Natural killer cell (primary cell): Measurements from ENCODE around the gene COL19A1. TPM values are rescaled to one million over a fixed set of nuclear protein-coding genes. Genes with fewer than 3 reads are reported as not detected.

Source experiments
- ATAC-seq, 3 donors: fragments of 150-1000 bp in 2 of 3; fragments of 200-7000 bp in 1 of 3; cut with Tn5 transposase; 1 replicate in 1 of 3; 2 replicates in 2 of 3; pipeline ENCODE4 v1.10.0; 2021; ENCODE audit warnings: mild to moderate bottlenecking in 2 of 3, moderate library complexity in 2 of 3
- DNase-seq, 2 donors: peaks; one replicate each; pipeline versions ENCODE4 v3.0.0 to v3.0.0-alpha.2; 2013 to 2021; ENCODE audit warnings: mixed read lengths in 1 of 2
- H3K27ac ChIP-seq: one replicate; pipeline ENCODE4 v1.5.1; 2013; ENCODE audit warnings: mild to moderate bottlenecking, low read length
- H3K27me3 ChIP-seq: one replicate; pipeline ENCODE4 v1.6.1; 2013; ENCODE audit warnings: low read length; ENCODE audit not compliant: control insufficient read depth, insufficient read depth
- H3K36me3 ChIP-seq: one replicate; pipeline ENCODE4 v1.6.1; 2013; ENCODE audit warnings: low read length; ENCODE audit not compliant: control insufficient read depth, insufficient read depth
- H3K4me1 ChIP-seq: one replicate; pipeline ENCODE4 v1.6.1; 2013; ENCODE audit warnings: low read length; ENCODE audit not compliant: control insufficient read depth, insufficient read depth
- H3K4me3 ChIP-seq: one replicate; pipeline ENCODE4 v1.5.1; 2013; ENCODE audit warnings: low read length
- H3K9me3 ChIP-seq: one replicate; pipeline ENCODE4 v1.6.1; 2013; ENCODE audit warnings: low read length; ENCODE audit not compliant: control insufficient read depth, insufficient read depth
- H3K27ac Mint-ChIP-seq, 2 donors: one replicate each; pipeline ENCODE4 v1.8.0; 2022; ENCODE audit warnings: mild to moderate bottlenecking in 2 of 2, mixed read lengths in 2 of 2, moderate library complexity in 1 of 2
- H3K27me3 Mint-ChIP-seq, 2 donors: one replicate each; pipeline ENCODE4 v1.8.0; 2022; ENCODE audit warnings: low read depth in 2 of 2, mixed read lengths in 2 of 2
- H3K36me3 Mint-ChIP-seq: one replicate; pipeline ENCODE4 v1.8.0; 2022; ENCODE audit warnings: mixed read lengths
- H3K4me1 Mint-ChIP-seq, 2 donors: one replicate each; pipeline ENCODE4 v1.8.0; 2022; ENCODE audit warnings: mixed read lengths in 2 of 2
- H3K4me3 Mint-ChIP-seq: one replicate; pipeline ENCODE4 v1.8.0; 2022; ENCODE audit warnings: mild to moderate bottlenecking, moderate library complexity, mixed read lengths
- H3K9me3 Mint-ChIP-seq, 2 donors: one replicate each; pipeline ENCODE4 v1.8.0; 2022; ENCODE audit warnings: mixed read lengths in 2 of 2
- CTCF ChIP-seq: fragments of 200-600 bp; IDR thresholded peaks from one replicate; pipeline ENCODE4 v1.8.0; 2022; ENCODE audit warnings: antibody characterized with exemption
- WGBS: methylation state at CpG from one replicate; pipeline ENCODE4 v1.1.7; 2013; ENCODE audit warnings: missing lambda C conversion rate; ENCODE audit not compliant: insufficient coverage; 5-methylcytosine and 5-hydroxymethylcytosine counted together
- intact Hi-C: fragments of 100-400 bp; cut with micrococcal nuclease; formaldehyde crosslinking; loops from one replicate; pipeline ENCODE4 v1.14.2; 2022
- total RNA-seq, 4 donors: library from RNA; stranded (reverse); fragments of 120-200 nt in 1 of 4; gene quantifications; one replicate each; pipeline versions ENCODE4 v1.2.3 to v1.2.4, GENCODE V29; 2013 to 2022

The COL19A1 gene
- total RNA-seq, 3 donors from 2014 or later (not counting 1 experiment from before 2014, with no cell fraction given): 0.07 to 0.33 (median 0.18) TPM

DNA sequence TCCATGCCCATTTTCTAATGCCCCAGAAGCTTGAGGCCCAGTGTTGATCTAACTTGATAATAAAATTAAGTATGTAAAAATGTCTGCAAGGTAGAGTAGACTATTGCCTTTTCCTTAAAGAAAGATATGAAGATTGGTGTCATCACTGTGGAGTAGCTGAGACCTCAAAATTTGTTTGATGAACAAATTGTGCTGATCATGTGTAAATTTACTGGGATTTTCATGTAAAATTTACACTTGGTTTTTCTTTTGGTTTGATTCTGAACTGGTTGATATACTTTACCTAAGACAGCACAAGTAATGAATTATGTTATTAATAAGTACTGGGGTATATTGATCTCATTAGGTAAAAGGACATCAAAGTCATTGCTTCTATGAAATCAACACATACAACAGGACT lies 207.3 kb downstream of the COL19A1 start:
- no peak overlapping the region for H3K27ac Mint-ChIP-seq
- no peak overlapping the region for H3K4me3 ChIP-seq
- H3K4me1 Mint-ChIP-seq: no peaks in the 10 kb centered on the region
- no peak overlapping the region for H3K4me3 Mint-ChIP-seq
- H3K4me1 ChIP-seq: no peaks in the 10 kb centered on the region
- peaks cover 4 to 10% of the 10 kb centered on the region in 2 donors for H3K9me3 Mint-ChIP-seq
- no peaks in the 10 kb centered on the region for H3K36me3 Mint-ChIP-seq
- no peaks in the 10 kb centered on the region for H3K9me3 ChIP-seq
- H3K27ac ChIP-seq: no peak overlapping the region
- H3K27me3 ChIP-seq: no peaks in the 10 kb centered on the region
- ATAC-seq (no peak), DNase-seq (no peak)
- intact Hi-C loops: no loop called here
- no peaks in the 10 kb centered on the region for H3K36me3 ChIP-seq
- H3K27me3 Mint-ChIP-seq: no peaks in the 10 kb centered on the region
- TF ChIP-seq CTCF: no peak

DNA sequence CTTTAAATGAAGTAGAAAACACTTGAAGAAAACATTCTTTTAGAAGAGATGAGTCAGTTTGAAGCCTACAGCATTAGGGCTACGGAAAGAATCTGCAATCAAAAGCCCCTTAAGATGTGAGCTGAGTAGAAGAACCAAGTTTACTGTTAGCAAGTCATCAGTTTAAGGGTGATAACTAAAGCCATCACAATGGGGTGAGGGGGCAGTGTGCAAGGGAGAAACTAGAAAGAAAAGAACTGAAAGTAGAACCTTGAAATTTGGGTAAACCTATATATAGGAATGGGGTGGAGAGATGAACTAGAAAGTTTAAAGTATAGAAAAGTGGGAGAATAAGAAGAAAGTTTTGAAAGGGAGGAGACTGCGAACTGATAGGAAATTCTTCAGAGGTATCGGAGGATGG lies 212.9 kb downstream of the COL19A1 start:
- Mint-ChIP-seq H3K27ac (no peak overlapping the region), H3K4me3 (no peak overlapping the region), H3K4me1 (no peaks in the 10 kb centered on the region), H3K9me3 (peaks cover 2 to 4% of the 10 kb centered on the region in 2 donors), H3K27me3 (no peaks in the 10 kb centered on the region), H3K36me3 (no peaks in the 10 kb centered on the region)
- H3K4me3 ChIP-seq: no peak overlapping the region
- intact Hi-C loops: no loop called here
- no peaks in the 10 kb centered on the region for H3K27me3 ChIP-seq
- WGBS: 85% methylated on average over 3 of the region's 3 CpGs
- TF ChIP-seq CTCF: no peak
- H3K9me3 ChIP-seq: no peaks in the 10 kb centered on the region
- no peaks in the 10 kb centered on the region for H3K36me3 ChIP-seq
- H3K27ac ChIP-seq: no peak overlapping the region
- ATAC-seq (no peak), DNase-seq (no peak)
- no peaks in the 10 kb centered on the region for H3K4me1 ChIP-seq

DNA sequence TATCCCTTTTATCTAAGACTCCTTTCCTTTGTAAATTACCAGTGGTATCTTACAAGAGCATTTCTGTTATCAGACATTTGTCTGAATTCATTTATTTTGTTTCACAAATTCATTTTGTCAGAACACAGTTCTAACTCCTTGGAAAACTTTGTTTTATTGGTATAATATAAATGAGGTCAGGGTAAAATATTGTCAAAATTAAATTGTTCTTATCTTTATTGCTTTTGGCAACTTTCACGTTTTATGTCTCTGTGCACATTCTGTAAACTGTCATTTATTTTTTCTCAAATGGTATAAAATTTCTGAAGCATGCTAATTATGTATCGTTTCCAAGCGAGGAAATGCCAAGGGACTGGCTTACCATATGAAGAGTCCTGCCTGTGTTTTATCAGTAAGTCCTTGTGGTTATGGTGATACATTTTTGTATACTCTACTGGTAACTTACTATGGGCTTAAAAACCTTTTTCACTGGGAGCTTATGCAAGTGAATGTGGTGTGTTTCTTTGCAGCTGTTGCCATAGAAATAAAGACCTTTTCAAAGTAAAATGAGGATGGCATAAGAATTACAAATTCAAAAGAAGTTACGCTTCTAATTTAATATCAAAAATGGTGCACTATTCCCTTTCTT lies 214.2 kb downstream of the COL19A1 start:
- no peaks in the 10 kb centered on the region for H3K27me3 Mint-ChIP-seq
- no peak for TF ChIP-seq CTCF
- DNase-seq (no peak), ATAC-seq (no peak)
- H3K27ac Mint-ChIP-seq: no peak overlapping the region
- no peaks in the 10 kb centered on the region for H3K27me3 ChIP-seq
- no peaks in the 10 kb centered on the region for H3K4me1 ChIP-seq
- H3K9me3 Mint-ChIP-seq: peaks cover 2 to 4% of the 10 kb centered on the region in 2 donors
- H3K9me3 ChIP-seq: no peaks in the 10 kb centered on the region
- no peaks in the 10 kb centered on the region for H3K4me1 Mint-ChIP-seq
- 95% methylated on average over 3 of the region's 4 CpGs for WGBS
- H3K36me3 Mint-ChIP-seq: no peaks in the 10 kb centered on the region
- no peak overlapping the region for H3K4me3 ChIP-seq
- H3K4me3 Mint-ChIP-seq: no peak overlapping the region
- intact Hi-C loops: no loop called here
- no peak overlapping the region for H3K27ac ChIP-seq
- H3K36me3 ChIP-seq: no peaks in the 10 kb centered on the region

GRCh38 chr6:70082830-70083229 lies 216.5 kb downstream of the COL19A1 start:
- no peak for TF ChIP-seq CTCF
- no peak overlapping the region for H3K4me3 ChIP-seq
- no peak overlapping the region for H3K27ac Mint-ChIP-seq
- no peaks in the 10 kb centered on the region for H3K27me3 Mint-ChIP-seq
- no peak overlapping the region for H3K4me3 Mint-ChIP-seq
- H3K36me3 Mint-ChIP-seq: no peaks in the 10 kb centered on the region
- H3K9me3 ChIP-seq: no peaks in the 10 kb centered on the region
- DNase-seq (no peak), ATAC-seq (no peak)
- H3K36me3 ChIP-seq: no peaks in the 10 kb centered on the region
- intact Hi-C loops: no loop called here
- H3K27ac ChIP-seq: no peak overlapping the region
- 82% methylated on average over 7 of the region's 7 CpGs for WGBS
- H3K9me3 Mint-ChIP-seq: peaks cover 2 to 7% of the 10 kb centered on the region in 2 donors
- H3K4me1 ChIP-seq: no peaks in the 10 kb centered on the region
- H3K27me3 ChIP-seq: no peaks in the 10 kb centered on the region
- no peaks in the 10 kb centered on the region for H3K4me1 Mint-ChIP-seq
